Measurements from ENCODE around the gene CLEC3A. TPM values are rescaled to one million over a fixed set of nuclear protein-coding genes. Genes with fewer than 3 reads are reported as not detected.
"Not testable (repeated sequence)": the region's sequence is repeated elsewhere in the genome, so short reads cannot be mapped to it uniquely, and the experiment has no call there.

Gene CLEC3A
- total RNA-seq, 1 donor from 2014 or later, result not detected

DNA sequence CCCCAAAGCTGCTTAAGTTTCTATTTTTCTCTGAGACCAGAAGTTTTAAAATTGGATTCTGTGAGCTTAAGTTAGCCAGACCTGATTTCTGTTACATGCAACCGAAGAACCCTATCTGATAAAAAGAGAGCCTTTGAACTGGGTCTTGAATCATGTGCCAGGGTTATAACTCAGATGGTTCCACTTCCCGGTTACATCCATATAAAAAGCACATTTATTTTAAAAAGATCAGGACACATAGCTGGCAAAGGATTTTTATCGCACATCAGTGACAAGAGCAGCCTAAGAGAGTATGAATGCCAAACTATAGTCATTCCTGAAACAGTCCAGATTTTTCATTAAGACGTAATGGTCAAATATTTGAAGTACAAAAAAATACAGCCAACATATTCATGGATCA lies 32.5 kb upstream of the CLEC3A start:
- Histone ChIP-seq H4K20me1 (ENCODE audit: low read depth) (no peaks in the 10 kb centered on the region), H2AFZ (replicated peaks) (no peak overlapping the region), H3K27ac (no peak overlapping the region), H3K36me3 (no peaks in the 10 kb centered on the region), H3F3A (ENCODE audit: low read depth) (peaks cover 38% of the 10 kb centered on the region), H3K79me2 (ENCODE audit: low read depth) (no peaks in the 10 kb centered on the region), H3K4me1 (peaks cover 41% of the 10 kb centered on the region), H3K9ac (no peak overlapping the region), H3K4me2 (no peak overlapping the region), H3K9me3 (ENCODE audit: low read depth) (no peaks in the 10 kb centered on the region), H3K27me3 (no peaks in the 10 kb centered on the region), H3K4me3 (no peak overlapping the region)
- Mint-ChIP-seq H3K4me1 (peaks cover 19% of the 10 kb centered on the region), H3K36me3 (peaks cover 5% of the 10 kb centered on the region), H3K9me3 (peaks cover 3% of the 10 kb centered on the region), H3K4me3 (no peak overlapping the region), H3K27me3 (ENCODE audit: insufficient read depth, low read depth) (peaks cover 5% of the 10 kb centered on the region), H3K27ac (no peak overlapping the region)
- no peak for DNase-seq (ENCODE audit: low spot score)
- TF ChIP-seq EZH2phosphoT487 (IDR thresholded peaks at IDR 0.05), result no peak
- TF ChIP-seq, protein P1, sequence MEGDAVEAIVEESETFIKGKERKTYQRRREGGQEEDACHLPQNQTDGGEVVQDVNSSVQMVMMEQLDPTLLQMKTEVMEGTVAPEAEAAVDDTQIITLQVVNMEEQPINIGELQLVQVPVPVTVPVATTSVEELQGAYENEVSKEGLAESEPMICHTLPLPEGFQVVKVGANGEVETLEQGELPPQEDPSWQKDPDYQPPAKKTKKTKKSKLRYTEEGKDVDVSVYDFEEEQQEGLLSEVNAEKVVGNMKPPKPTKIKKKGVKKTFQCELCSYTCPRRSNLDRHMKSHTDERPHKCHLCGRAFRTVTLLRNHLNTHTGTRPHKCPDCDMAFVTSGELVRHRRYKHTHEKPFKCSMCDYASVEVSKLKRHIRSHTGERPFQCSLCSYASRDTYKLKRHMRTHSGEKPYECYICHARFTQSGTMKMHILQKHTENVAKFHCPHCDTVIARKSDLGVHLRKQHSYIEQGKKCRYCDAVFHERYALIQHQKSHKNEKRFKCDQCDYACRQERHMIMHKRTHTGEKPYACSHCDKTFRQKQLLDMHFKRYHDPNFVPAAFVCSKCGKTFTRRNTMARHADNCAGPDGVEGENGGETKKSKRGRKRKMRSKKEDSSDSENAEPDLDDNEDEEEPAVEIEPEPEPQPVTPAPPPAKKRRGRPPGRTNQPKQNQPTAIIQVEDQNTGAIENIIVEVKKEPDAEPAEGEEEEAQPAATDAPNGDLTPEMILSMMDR (IDR thresholded peaks at IDR 0.05), result no peak
- no peak for TF ChIP-seq EZH2 (IDR thresholded peaks at IDR 0.05)

DNA sequence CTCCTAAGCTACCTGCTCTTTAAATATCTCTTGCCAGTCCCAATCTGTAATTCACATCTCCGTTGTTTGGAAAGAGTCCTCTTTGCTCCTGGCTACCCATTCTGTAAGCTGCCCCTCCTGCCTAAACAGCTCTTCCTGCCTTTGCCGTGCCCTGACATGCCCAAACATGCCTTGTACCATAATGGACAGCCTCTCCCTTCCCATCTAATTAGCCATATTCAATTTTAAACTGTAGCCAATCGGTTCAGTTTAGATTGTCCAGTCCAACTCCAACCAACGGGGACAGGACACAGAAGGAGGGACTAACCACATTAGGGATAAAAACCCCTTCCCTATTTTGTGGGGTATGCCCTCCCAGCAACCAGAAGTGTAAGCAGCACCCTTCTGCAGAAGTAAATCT lies 30.6 kb upstream of the CLEC3A start:
- no peaks in the 10 kb centered on the region for H3K9me3 ChIP-seq (ENCODE audit: low read depth)
- H3K4me2 ChIP-seq, result peak overlapping the region; percentile 37
- no peaks in the 10 kb centered on the region for H3K79me2 ChIP-seq (ENCODE audit: low read depth)
- no peaks in the 10 kb centered on the region for H4K20me1 ChIP-seq (ENCODE audit: low read depth)
- no peak overlapping the region for H3K4me3 ChIP-seq
- Mint-ChIP-seq H3K4me1 (peaks cover 19% of the 10 kb centered on the region), H3K9me3 (peaks cover 10% of the 10 kb centered on the region), H3K4me3 (no peak overlapping the region), H3K27ac (no peak overlapping the region), H3K27me3 (ENCODE audit: insufficient read depth, low read depth) (peaks cover 5% of the 10 kb centered on the region), H3K36me3 (peaks cover 3% of the 10 kb centered on the region)
- H3F3A ChIP-seq (ENCODE audit: low read depth), result peaks cover 38% of the 10 kb centered on the region
- no peak for TF ChIP-seq EZH2 (IDR thresholded peaks at IDR 0.05)
- no peak for TF ChIP-seq EZH2phosphoT487 (IDR thresholded peaks at IDR 0.05)
- TF ChIP-seq, protein P1 (IDR thresholded peaks at IDR 0.05), result no peak
- H3K4me1 ChIP-seq, result peaks cover 47% of the 10 kb centered on the region
- no peaks in the 10 kb centered on the region for H3K36me3 ChIP-seq
- DNase-seq (ENCODE audit: low spot score), result no peak
- peak overlapping the region; percentile 24 for H3K27ac ChIP-seq
- no peaks in the 10 kb centered on the region for H3K27me3 ChIP-seq
- H3K9ac ChIP-seq, result no peak overlapping the region
- peak overlapping the region; percentile 19 for H2AFZ ChIP-seq (replicated peaks)

DNA sequence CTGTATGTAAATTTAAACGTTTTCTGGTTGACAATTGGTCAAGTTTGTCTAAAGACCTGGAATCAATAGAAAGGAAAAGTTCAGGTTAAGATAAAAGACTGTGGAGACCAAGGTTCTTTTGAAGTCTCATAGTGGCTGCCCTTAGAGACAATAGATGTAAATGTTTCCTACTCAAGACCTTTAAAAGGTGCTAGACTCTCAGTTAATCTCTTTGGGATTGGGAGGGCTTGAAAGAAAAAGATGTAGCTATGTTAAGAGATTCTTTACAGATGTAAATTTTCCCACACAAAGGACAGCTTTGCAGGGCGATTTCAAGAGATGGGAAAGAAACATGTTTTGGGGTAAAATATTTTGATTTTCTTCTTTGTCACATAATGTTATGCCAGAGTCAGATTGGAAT lies 30.0 kb upstream of the CLEC3A start:
- H3K27ac ChIP-seq, result peak overlapping the region; percentile 24
- peaks cover 19% of the 10 kb centered on the region for H3K4me1 Mint-ChIP-seq
- not testable (repeated sequence) for H3K9ac ChIP-seq

GRCh38 chr16:77993111-77993985 lies 29.0 kb upstream of the CLEC3A start:
- no peaks in the 10 kb centered on the region for H3K9me3 ChIP-seq (ENCODE audit: low read depth)
- H4K20me1 ChIP-seq (ENCODE audit: low read depth), result no peaks in the 10 kb centered on the region
- no peaks in the 10 kb centered on the region for H3K79me2 ChIP-seq (ENCODE audit: low read depth)
- Mint-ChIP-seq H3K4me3 (no peak overlapping the region), H3K27ac (no peak overlapping the region), H3K4me1 (peaks cover 19% of the 10 kb centered on the region), H3K36me3 (peaks cover 7% of the 10 kb centered on the region), H3K9me3 (peaks cover 12% of the 10 kb centered on the region), H3K27me3 (ENCODE audit: insufficient read depth, low read depth) (peaks cover 5% of the 10 kb centered on the region)
- DNase-seq (ENCODE audit: low spot score), result peak; percentile 21
- no peak overlapping the region for H3K4me3 ChIP-seq
- TF ChIP-seq EZH2 (IDR thresholded peaks at IDR 0.05) (no peak), EZH2phosphoT487 (IDR thresholded peaks at IDR 0.05) (no peak)
- TF ChIP-seq, protein P1 (IDR thresholded peaks at IDR 0.05), result no peak
- H3F3A ChIP-seq (ENCODE audit: low read depth), result peaks cover 38% of the 10 kb centered on the region
- no peak overlapping the region for H2AFZ ChIP-seq (replicated peaks)
- H3K27me3 ChIP-seq, result no peaks in the 10 kb centered on the region
- peak overlapping the region; percentile 24 for H3K27ac ChIP-seq
- no peak overlapping the region for H3K9ac ChIP-seq
- peaks cover 41% of the 10 kb centered on the region for H3K4me1 ChIP-seq
- peak overlapping the region; percentile 37 for H3K4me2 ChIP-seq
- H3K36me3 ChIP-seq, result no peaks in the 10 kb centered on the region

More for the DNA sequence above, 30.0 kb upstream of the CLEC3A start:
- Histone ChIP-seq H2AFZ (replicated peaks) (peak overlapping the region; percentile 19), H3F3A (ENCODE audit: low read depth) (peaks cover 38% of the 10 kb centered on the region), H3K4me2 (peak overlapping the region; percentile 37), H3K4me1 (peaks cover 47% of the 10 kb centered on the region)
- peak; percentile 56 for DNase-seq (ENCODE audit: low spot score)
- H3K9me3 ChIP-seq (ENCODE audit: low read depth); H3K4me3 ChIP-seq; H3K27ac Mint-ChIP-seq; H3K36me3 Mint-ChIP-seq; H3K79me2 ChIP-seq (ENCODE audit: low read depth); H4K20me1 ChIP-seq (ENCODE audit: low read depth); H3K27me3 ChIP-seq; H3K36me3 ChIP-seq; H3K4me3 Mint-ChIP-seq; H3K27me3 Mint-ChIP-seq (ENCODE audit: insufficient read depth, low read depth): not testable (repeated sequence)
- H3K9me3 Mint-ChIP-seq, result peaks cover 12% of the 10 kb centered on the region

Data from neural progenitor cell (in vitro differentiated cells).